ENCODE results near the gene TCFL5.

TCFL5 gene

DNA sequence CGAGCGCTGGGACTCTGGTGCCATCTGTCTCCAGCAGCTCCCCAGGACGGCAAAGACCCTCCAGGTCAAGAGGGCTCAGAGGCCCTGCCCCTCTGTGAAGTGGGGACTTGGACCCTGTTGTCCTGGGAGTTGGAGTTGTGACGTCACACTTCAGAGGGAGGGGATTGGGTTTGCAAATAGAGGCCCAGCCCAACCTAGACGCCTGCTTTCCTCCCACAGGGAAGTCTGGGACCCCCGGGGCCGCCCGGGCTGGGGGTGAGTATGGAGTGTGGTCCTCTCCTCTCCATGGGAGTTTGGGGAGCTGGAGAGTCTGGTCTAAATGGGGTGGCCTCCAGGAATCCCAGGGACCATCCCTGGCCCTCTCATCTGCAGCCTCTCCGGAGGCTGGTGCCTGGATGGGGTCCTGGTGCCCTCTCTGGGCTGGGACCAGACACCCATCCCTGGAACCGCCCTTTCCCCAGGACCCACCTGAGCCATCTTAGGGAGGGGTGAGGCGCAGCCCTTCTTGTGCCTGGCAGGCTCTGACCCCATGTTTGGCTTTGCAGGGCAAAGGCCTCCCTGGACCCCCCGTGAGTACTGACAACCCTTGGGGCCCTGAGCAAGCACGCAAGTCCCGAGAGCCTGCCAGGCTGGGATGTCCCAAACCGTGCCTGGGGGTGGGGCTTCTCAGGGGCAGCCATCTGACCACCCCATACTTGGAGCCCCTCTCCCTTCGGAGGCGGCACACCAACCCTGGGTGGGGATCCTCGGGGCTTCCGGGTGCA is 40.5 kb downstream of the TCFL5 start:
- no peak for DNase-seq

- no peak for DNase-seq
Observed at GRCh38 chr20:62820208-62820961, 41.2 kb downstream of the TCFL5 start.

DNA sequence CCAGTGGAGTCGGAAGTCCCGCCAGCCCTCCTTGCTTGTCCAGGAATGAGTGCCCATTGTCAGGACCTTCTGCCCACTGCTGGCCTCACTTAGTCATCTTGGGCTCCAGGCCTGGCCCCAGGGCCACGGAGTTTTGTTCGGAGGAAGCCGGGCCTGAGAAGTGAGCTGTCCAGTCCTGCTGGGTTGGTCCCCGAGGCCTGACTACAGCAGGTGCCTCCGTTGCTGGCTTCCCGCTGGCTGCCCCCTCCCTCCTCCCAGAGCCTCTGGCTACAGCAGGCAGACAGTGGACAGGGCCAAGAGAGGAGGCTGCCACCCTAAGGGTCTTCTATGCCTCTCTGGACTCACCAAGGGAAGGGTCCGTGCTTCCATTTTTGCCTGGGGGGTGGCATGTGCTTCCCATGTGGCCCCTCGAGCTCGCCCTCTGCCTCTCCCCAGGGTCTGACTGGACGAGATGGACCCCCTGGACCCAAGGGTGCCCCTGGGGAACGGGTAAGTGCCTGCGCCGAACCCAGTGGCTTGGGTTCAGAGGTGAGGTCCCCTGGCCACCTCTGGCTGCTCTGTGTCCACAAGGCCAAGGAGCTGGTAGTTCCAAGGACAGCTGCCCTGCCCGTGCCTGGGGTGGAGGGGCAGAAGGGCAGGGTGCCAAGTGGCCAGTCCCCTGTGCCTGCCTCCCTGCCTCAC is 42.0 kb downstream of the TCFL5 start:
- peak in 1 of 2 experiments; percentile 44 for DNase-seq

DNA sequence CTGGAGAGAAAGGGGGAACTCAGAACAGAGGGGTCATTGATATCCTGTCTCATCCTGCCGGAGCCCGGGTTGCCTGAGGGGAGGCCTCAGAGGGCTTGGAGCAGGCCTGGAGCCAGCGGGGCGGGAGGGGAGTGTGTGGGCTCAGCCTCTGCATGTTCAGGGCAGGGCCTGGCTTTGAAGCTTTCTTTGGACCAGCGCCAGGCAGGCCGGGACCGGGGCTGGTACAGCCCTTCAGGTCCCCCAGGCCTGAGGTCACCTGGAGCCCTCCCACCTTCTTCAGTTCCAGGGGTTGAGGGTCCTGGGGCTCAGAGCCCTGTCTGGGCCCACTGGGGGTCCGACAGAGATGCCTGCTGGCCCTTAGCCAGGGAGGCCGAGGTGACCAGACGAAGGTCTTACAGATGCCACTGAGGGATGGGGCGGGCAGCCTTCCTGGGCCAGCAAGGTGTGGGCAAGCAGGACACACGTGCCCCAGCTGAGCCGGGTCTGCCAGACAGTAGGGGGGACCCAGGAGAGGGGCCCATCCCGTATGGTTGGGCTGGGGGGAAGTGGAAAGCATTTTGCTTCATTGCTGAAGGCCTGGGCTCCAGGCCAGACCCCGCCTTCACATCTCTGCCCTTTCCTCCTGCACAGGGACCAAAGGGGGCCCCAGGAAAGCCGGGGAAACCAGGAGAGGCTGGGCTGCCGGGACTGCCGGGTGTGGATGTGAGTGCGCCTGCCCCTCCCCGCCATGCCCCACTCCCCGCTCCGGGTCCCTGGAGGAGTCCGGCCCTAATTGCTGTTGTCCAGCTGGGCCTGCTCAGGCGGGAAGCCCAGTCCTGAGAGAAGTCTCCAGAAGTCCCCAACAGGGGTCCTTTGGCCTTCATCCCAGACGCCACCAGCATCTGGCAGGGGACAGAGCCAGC is 42.8 kb downstream of the TCFL5 start:
- DNase-seq = peak; percentile 74 to 87

DNA sequence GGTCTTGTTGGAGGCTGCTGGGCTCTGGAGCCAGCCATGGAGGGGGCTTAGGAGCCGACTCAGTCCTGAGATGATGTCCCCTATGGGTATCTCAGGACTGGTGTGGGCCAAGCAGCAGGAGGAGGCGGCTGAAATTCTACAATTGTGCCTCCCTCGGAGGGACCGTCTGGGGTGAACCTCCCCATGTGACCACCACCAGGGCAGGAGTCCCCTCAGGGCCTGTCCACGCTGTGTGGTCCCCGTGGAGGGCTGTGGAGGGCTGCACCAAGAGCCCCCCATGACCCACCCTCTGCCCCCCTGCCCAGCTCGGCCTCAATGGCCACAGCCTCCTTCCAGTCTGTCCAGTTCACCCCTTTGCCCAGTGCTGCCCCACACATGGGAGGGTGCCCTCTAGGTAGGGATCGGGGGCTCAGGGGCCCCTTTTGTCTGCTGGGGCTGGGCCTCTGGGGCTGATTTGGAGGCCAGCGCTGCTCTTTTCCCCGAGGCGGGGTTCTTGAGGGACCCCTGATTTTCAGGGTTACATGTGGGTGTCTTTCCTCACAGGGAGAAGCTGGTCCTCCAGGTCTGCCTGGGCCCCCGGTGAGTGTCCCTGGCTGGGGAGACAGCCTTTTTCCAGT is 43.5 kb downstream of the TCFL5 start:
- no peak for DNase-seq

- DNase-seq = no peak
Observed at GRCh38 chr20:62816884-62817873, 44.4 kb downstream of the TCFL5 start, which contains the start of gene COL9A3. Gene COL9A3 (plus strand): TSS chr20:62817050. CDS start chr20:62817065, 15 bp downstream.

DNA sequence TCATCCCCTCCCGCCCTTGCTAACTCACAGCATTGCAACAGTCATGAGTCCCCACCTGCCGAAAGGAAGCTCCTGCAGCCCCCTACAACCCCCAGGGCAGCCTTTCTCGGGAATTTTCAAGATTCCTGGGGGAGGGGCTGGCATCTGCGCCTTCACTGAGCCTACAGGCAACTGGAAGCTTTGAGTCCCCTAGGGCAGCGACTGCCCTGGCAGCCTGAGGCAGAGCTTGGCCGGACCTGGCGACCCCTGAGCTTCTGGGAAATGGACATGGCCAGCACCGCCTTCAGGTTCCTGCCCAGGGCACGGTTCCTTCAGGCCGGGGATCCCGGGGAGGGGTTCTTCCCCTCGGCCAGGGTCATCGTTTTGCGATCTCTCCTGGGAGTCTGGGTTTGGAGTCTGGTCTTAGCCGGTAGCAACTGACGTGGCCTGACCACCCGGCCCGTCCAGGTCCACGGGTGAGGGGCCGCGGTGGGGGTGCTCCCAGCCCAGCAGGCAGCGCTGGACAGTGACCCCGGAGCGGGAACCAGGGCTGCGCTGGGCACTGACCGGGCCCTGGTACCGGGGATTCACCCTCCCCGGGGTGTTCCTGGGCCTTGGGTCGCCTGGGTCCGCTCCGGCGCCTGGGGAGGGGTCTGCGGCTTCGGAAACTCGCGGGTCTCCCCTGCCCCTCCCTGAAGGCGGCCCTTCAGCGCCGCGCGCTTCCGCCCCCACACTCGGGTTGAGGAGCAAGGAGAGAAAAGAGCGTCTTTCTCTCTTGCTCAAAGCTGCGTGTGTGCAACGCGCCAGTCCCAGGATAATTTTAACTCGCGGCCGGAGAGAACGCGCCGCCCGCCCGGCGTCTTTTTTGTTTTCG is 45.4 kb downstream of the TCFL5 start:
- no peak for DNase-seq

- no peak for DNase-seq
Observed at GRCh38 chr20:62815066-62815991, 46.3 kb downstream of the TCFL5 start.

DNA sequence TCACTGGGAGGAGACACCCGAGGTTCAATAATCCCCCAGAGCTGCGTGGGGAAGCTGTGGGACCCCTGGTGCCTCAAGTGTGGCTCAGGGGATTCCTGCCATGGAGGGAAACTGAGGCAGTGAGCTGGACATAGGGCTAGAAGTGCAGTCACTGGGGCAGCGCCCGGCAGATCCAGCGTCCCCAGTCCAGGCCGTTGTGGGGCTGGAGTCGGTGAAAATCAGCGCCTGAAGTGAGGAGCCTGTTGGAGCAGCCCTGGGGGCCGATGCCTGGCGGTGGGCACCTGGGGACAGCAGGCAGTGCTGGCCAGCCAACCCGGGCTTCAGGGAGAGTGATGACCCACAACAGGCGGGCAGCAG is 46.9 kb downstream of the TCFL5 start:
- DNase-seq = no peak

DNA sequence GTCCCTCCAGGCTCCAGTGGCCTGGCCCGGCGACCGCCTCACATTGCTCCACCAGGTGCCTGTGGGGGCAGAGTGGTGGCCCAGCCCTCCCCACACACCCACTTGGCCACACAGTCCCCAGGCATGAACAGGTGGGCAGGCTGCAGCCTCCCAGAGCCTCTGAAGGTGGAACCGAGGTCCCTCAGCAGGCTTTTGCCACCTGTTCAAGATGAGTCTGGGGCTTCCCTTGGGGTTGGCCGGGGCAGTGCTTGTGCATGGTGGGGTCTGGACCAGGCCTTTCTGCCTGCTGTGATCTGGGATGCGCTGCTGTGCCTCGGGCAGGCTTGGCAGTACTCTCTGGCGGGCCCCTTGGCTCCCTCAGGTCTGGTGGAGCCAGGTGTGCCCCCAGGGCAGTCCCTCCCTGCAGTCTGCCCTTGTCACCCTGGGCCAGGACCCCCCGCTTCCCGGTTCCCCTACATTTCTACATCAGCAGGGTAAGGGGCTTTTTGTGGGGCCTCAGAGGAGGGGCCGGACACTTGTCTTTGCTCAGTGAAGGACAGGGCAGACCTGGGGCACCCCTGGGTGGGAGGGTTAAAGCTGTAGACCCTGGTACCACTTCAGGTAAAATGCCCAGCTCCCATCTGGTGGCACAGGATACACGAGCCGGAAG is 47.4 kb downstream of the TCFL5 start:
- DNase-seq = no peak

DNA sequence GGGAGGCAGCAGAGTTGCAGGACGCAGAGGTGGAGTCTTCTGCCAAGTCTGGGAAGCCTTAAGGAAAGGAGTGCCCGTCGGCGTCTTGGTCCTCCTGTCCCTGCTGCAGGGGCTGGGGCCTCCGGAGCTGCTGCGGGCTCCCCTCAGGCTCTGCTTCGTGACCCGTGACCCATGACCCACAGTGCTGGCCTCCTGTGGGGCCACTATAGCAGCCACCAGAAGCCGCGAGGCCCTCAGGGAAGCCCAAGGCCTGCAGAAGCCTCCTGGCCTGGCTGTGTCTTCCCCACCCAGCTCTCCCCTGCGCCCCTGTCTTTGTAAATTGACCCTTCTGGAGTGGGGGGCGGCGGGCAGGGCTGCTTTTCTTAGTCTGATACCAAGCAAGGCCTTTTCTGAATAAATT is 48.0 kb downstream of the TCFL5 start:
- no peak for DNase-seq

DNA sequence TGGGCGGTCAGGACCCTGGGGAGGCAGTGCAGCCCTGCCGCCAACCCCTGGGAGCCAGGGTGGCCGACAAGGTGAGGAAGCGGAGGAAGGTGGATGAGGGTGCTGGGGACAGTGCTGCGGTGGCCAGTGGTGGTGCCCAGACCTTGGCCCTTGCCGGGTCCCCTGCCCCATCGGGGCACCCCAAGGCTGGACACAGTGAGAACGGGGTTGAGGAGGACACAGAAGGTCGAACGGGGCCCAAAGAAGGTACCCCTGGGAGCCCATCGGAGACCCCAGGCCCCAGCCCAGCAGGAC is 48.8 kb downstream of the TCFL5 start:
- no peak for DNase-seq

GRCh38 chr20:62812181-62812906 is 49.3 kb downstream of the TCFL5 start:
- DNase-seq = no peak

- no peak for DNase-seq
Observed at GRCh38 chr20:62811720-62812119, 49.9 kb downstream of the TCFL5 start.

DNA sequence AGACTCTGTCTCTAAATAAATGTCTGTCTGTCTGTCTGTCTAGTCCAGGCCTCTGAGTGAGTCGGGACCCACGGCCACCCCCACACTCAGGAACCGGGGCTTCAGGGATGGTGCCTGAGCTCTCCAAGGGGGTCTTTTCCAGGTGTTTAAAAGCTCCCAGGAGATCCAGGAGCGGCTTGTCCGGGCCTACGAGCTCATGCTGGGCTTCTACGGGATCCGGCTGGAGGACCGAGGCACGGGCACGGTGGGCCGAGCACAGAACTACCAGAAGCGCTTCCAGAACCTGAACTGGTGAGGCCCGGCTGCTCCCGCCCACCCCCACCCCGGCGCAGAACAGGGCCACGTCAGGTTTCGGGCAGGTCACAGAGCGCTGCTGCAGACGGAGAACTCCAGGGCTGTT is 50.3 kb downstream of the TCFL5 start:
- DNase-seq = no peak

- DNase-seq = no peak
Observed at GRCh38 chr20:62809530-62810428, 51.8 kb downstream of the TCFL5 start.
